Lower lobe of right lung (tissue), 2 donors: ENCODE results near the gene ALLC. TPM values are rescaled to one million over a fixed set of nuclear protein-coding genes. Genes with fewer than 3 reads are reported as not detected.
"Not testable (repeated sequence)": the region's sequence is repeated elsewhere in the genome, so short reads cannot be mapped to it uniquely, and the experiment has no call there.

Source experiments
- ATAC-seq, 2 donors: fragments of 200-7000 bp; cut with Tn5 transposase; one replicate each; pipeline ENCODE4 v1.9.1; 2020 to 2022; ENCODE audit warnings: mild to moderate bottlenecking in 2 of 2, moderate library complexity in 2 of 2
- DNase-seq: peaks from one replicate; pipeline ENCODE4 v3.0.0-alpha.2; 2020
- H3K27ac ChIP-seq: fragments of 200-600 bp; one replicate; pipeline ENCODE4 v1.8.0; 2022
- H3K27me3 ChIP-seq: fragments of 200-600 bp; one replicate; pipeline ENCODE4 v1.8.0; 2022; ENCODE audit warnings: low read depth
- H3K36me3 ChIP-seq: fragments of 200-600 bp; one replicate; pipeline ENCODE4 v1.8.0; 2022; ENCODE audit warnings: mild to moderate bottlenecking
- H3K4me1 ChIP-seq: fragments of 200-600 bp; one replicate; pipeline ENCODE4 v1.8.0; 2022
- H3K4me3 ChIP-seq: fragments of 200-600 bp; one replicate; pipeline ENCODE4 v1.8.0; 2022; ENCODE audit warnings: mild to moderate bottlenecking
- H3K9me3 ChIP-seq: fragments of 200-600 bp; one replicate; pipeline ENCODE4 v1.8.0; 2022
- CTCF ChIP-seq: fragments of 200-600 bp; IDR thresholded peaks from one replicate; pipeline ENCODE4 v1.8.0; 2022; ENCODE audit warnings: antibody characterized with exemption, mild to moderate bottlenecking
- intact Hi-C: fragments of 100-400 bp; cut with DNase I; formaldehyde crosslinking; loops from one replicate; pipeline ENCODE4 v1.11.0; 2022
- total RNA-seq: library from RNA; stranded (reverse); fragmentation: NEBNext Ultra II Directional; extraction: Animal tissue kit (Norgen Biotek cat#: 25700); gene quantifications from one replicate; pipeline ENCODE4 v1.2.1, GENCODE V29; 2021
- donor health status: DM: no; HTN: yes; CAD: no; lungs with severe emphysema.

The ALLC gene
- total RNA-seq, 1 donor from 2014 or later = not detected

- Histone ChIP-seq H3K27me3 (no peaks in the 10 kb centered on the region), H3K9me3 (no peaks in the 10 kb centered on the region), H3K4me3 (no peak overlapping the region), H3K4me1 (no peaks in the 10 kb centered on the region), H3K27ac (no peak overlapping the region), H3K36me3 (no peaks in the 10 kb centered on the region)
- intact Hi-C loops = no loop called here
- TF ChIP-seq CTCF = no peak
- DNase-seq = no peak
- no peak for ATAC-seq
These were observed 39.6 kb upstream of the ALLC start for GRCh38 chr2:3618367-3618766.

DNA sequence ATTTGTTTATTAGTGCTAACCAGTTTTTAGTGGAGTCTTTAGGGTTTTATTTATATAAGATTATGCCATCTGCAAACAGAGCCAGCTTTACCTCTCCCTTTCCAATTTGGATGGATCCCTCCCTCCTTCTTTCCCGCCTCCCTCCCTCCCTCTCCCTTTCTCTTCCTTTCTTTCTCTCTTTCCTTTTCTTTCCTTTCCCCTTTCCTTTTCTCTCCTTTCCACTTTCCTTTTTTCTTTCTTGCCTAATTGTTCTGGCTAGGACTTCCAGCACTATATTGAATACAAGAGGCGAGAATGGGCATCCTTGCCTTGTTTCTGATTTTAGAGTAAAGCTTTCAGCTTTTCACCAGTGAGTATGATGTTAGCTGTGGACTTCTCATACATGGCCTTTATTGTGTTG lies 39.0 kb upstream of the ALLC start:
- Histone ChIP-seq H3K9me3 (no peaks in the 10 kb centered on the region), H3K36me3 (no peaks in the 10 kb centered on the region), H3K4me1 (no peaks in the 10 kb centered on the region), H3K27me3 (no peaks in the 10 kb centered on the region), H3K4me3 (no peak overlapping the region), H3K27ac (no peak overlapping the region)
- DNase-seq (no peak), ATAC-seq (no peak)
- no peak for TF ChIP-seq CTCF
- intact Hi-C loops = no loop called here

DNA sequence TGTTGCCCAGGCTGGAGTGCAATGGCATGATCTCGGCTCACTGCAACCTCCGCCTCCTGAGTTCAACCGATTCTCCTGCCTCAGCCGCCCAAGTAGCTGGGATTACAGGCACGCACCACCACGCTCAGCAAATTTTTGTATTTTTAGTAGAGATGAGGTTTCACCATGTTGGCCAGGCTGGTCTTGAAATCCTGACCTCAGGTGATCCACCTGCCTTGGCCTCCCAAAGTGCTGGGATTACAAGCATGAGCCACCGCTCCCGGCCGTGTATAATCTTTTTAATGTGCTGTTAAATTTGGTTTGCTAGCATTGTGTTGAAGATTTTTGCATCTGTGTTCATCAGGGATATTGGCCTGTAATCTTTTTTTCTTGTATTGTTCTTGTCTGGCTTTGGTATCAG lies 38.3 kb upstream of the ALLC start:
- H3K4me3 ChIP-seq, H3K27me3 ChIP-seq, H3K9me3 ChIP-seq, H3K4me1 ChIP-seq, intact Hi-C loops, ATAC-seq, H3K36me3 ChIP-seq, H3K27ac ChIP-seq, DNase-seq: not testable (repeated sequence)

DNA sequence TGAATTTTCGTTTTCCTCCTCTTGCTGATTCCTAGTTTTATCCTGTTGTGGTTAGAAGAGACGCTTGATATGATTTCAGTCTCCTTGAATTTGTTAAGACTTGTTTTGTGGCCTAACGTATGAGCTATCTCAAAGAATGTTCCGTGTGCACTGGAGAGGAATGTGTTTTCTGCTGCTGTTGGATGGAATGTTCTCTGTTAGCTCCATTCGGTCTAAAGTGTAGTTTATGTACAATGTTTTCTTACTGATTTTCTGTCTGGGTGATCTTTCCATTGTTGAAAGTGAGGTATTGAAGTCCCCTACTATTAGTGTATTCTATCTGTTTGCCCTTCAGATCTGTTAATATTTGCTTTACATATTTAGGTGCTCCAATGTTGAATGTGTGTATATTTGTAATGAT lies 37.2 kb upstream of the ALLC start:
- no peaks in the 10 kb centered on the region for H3K9me3 ChIP-seq
- DNase-seq = no peak
- H3K27me3 ChIP-seq = no peaks in the 10 kb centered on the region
- TF ChIP-seq CTCF = no peak
- H3K36me3 ChIP-seq = no peaks in the 10 kb centered on the region
- ATAC-seq = no peak
- H3K27ac ChIP-seq = no peak overlapping the region
- peaks cover under 1% of the 10 kb centered on the region for H3K4me1 ChIP-seq
- H3K4me3 ChIP-seq = no peak overlapping the region
- intact Hi-C loops = no loop called here

DNA sequence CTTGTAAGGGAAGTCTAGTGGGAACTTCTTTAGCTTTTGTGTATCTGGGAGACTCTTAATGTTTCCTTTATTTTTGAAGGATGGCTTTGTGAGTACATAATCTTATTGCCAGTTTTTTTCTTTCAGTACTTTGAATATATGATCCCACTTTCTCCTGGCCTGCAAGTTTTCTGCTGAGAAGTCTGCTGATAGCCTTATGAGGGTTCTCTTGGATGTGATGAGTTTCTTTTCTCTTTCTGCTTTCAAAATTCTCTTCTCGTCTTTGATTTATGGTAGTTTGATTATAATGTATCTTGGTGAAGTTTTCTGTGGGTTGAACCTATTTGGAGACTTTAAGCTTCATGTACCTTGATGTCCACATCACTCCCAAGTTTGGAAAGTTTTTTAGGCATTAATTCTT lies 35.0 kb upstream of the ALLC start:
- H3K27ac ChIP-seq = no peak overlapping the region
- H3K27me3 ChIP-seq = no peaks in the 10 kb centered on the region
- ATAC-seq (no peak), DNase-seq (no peak)
- H3K4me3 ChIP-seq = no peak overlapping the region
- no peak for TF ChIP-seq CTCF
- peaks cover 7% of the 10 kb centered on the region for H3K4me1 ChIP-seq
- H3K36me3 ChIP-seq = no peaks in the 10 kb centered on the region
- H3K9me3 ChIP-seq = no peaks in the 10 kb centered on the region
- intact Hi-C loops = no loop called here

DNA sequence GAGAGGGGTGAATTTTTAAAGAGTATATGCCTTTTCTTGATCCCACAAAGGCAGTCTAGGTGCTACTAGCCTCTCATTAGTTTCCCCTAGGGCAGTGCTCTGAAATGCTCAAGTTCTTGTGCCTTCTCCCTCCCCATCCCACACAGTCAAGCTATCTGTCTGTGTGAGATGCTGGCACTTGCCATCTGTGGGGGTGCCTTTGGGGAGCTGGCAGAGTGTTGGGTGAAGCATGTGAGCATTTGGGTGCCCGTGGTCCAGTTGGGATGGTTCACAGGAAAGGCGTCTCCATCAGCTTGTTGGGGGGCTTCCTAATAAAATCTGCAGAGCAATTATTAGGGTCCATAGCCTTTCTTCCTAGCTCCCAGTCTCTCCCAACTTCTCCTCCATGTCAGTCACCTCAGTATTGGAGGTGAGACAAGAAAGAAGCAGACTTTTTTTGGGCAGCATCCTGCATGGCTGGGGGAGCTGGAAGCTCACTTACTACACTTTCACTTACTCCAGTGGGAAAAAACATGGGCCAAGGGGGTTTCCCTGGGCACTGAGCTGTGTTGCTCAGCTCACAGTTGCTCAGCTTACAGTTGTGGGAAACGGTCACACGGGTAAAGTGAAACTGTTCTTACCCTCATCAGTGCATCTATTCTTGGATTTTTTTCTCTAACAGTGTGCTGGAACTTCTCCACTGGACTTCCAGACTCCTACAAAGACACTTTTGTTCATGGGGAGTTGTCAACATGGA lies 33.8 kb upstream of the ALLC start:
- H3K4me1 ChIP-seq = peaks cover 7% of the 10 kb centered on the region
- no peaks in the 10 kb centered on the region for H3K36me3 ChIP-seq
- no peak for TF ChIP-seq CTCF
- intact Hi-C loops = no loop called here
- H3K27ac ChIP-seq = no peak overlapping the region
- ATAC-seq = no peak
- no peaks in the 10 kb centered on the region for H3K27me3 ChIP-seq
- no peak for DNase-seq
- no peaks in the 10 kb centered on the region for H3K9me3 ChIP-seq
- H3K4me3 ChIP-seq = no peak overlapping the region
